Liver (tissue), 9 donors: ENCODE data around the gene ZXDC. TPM values are rescaled to one million over a fixed set of nuclear protein-coding genes. Genes with fewer than 3 reads are reported as not detected.

Experiments
- DNase-seq: peaks from one replicate; pipeline ENCODE4 v3.0.0-alpha.2; 2017; ENCODE audit warnings: low spot score
- H3K27ac ChIP-seq, 2 donors: one replicate each; pipeline ENCODE4 v1.7.0; 2013; ENCODE audit warnings: inconsistent platforms in 2 of 2, low read length in 2 of 2, control low read depth in 1 of 2, low read depth in 1 of 2, mild to moderate bottlenecking in 1 of 2
- H3K27me3 ChIP-seq, 4 donors: one replicate each; pipeline versions ENCODE4 v1.6.1 to v1.7.0; 2013; ENCODE audit warnings: low read length in 3 of 4, inconsistent platforms in 1 of 4, mild to moderate bottlenecking in 1 of 4, moderate library complexity in 1 of 4; ENCODE audit not compliant: control insufficient read depth in 4 of 4, insufficient read depth in 4 of 4
- H3K36me3 ChIP-seq, 4 donors: one replicate each; pipeline versions ENCODE4 v1.6.1 to v1.7.0; 2013; ENCODE audit warnings: low read length in 3 of 4, mild to moderate bottlenecking in 3 of 4, low read depth in 1 of 4, moderate library complexity in 1 of 4; ENCODE audit not compliant: control insufficient read depth in 4 of 4, insufficient read depth in 3 of 4
- H3K4me1 ChIP-seq, 4 donors: one replicate each; pipeline versions ENCODE4 v1.6.1 to v1.7.0; 2013; ENCODE audit warnings: low read length in 3 of 4, mild to moderate bottlenecking in 3 of 4, moderate library complexity in 1 of 4; ENCODE audit not compliant: control insufficient read depth in 4 of 4, insufficient read depth in 4 of 4
- H3K4me3 ChIP-seq, 3 donors: one replicate each; pipeline versions ENCODE4 v1.6.1 to v1.7.0; 2013; ENCODE audit warnings: low read length in 3 of 3, control low read depth in 1 of 3, low read depth in 1 of 3, mild to moderate bottlenecking in 1 of 3
- H3K9ac ChIP-seq, 2 donors: one replicate each; pipeline ENCODE4 v1.7.0; 2013; ENCODE audit warnings: low read length in 2 of 2, mild to moderate bottlenecking in 2 of 2, moderate library complexity in 2 of 2, control low read depth in 1 of 2, low read depth in 1 of 2
- H3K9me3 ChIP-seq, 4 donors: one replicate each; pipeline versions ENCODE4 v1.6.1 to v1.7.0; 2013; ENCODE audit warnings: low read length in 3 of 4; ENCODE audit not compliant: control insufficient read depth in 4 of 4
- CTCF ChIP-seq: fragments of 150-350 bp; IDR thresholded peaks from 2 replicates; pipeline ENCODE4 v1.5.1; 2017; ENCODE audit warnings: improper control_type of control experiment, low read depth, low read length; ENCODE audit not compliant: missing input control
- EGR1 ChIP-seq, 2 donors: IDR thresholded peaks; 2 replicates each; pipeline ENCODE4 v1.6.1; 2016 to 2018; ENCODE audit warnings: antibody characterized with exemption in 2 of 2, low read depth in 2 of 2
- FOXA1 ChIP-seq: IDR thresholded peaks from 2 replicates; pipeline ENCODE4 v1.6.1; 2016; ENCODE audit warnings: antibody characterized with exemption
- FOXA2 ChIP-seq: IDR thresholded peaks from 2 replicates; pipeline ENCODE4 v1.6.1; 2016; ENCODE audit warnings: antibody characterized with exemption
- HNF4A ChIP-seq, 2 donors: conservative IDR thresholded peaks; 2 replicates each; pipeline ENCODE4 v1.6.1; 2016; ENCODE audit warnings: antibody characterized with exemption in 2 of 2, mild to moderate bottlenecking in 2 of 2
- REST ChIP-seq: IDR thresholded peaks from 2 replicates; pipeline ENCODE4 v1.6.1; 2016; ENCODE audit warnings: antibody characterized with exemption, mild to moderate bottlenecking
- SP1 ChIP-seq: IDR thresholded peaks from 2 replicates; pipeline ENCODE4 v1.6.1; 2018; ENCODE audit warnings: antibody characterized with exemption, mild to moderate bottlenecking
- ZBTB33 ChIP-seq: IDR thresholded peaks from 2 replicates; pipeline ENCODE4 v1.6.1; 2016; ENCODE audit warnings: antibody characterized with exemption
- WGBS: extraction: QIAGEN DNeasy Blood & Tissue Kit; methylation state at CpG from one replicate; pipeline ENCODE4 v1.1.7; 2013; 5-methylcytosine and 5-hydroxymethylcytosine counted together
- polyA plus RNA-seq, 2 donors: library from polyadenylated mRNA; stranded (reverse) in 1 of 2; unstranded in 1 of 2; fragments of 200-250 nt in 1 of 2; fragments of >200 nt in 1 of 2; fragmentation: Nextera tagmentation in 1 of 2; extraction: Ambion mirVana in 1 of 2; gene quantifications; one replicate each; pipeline versions ENCODE4 v1.2.1 to v1.2.3, GENCODE V29; 2013 to 2015
- total RNA-seq, 2 donors: library from RNA; depleted of rRNA; stranded (reverse); fragments of >200 nt; gene quantifications; one replicate each; pipeline ENCODE4 v1.2.3, GENCODE V29; 2014
- donor health status: healthy.
- donor health status: healthy.
- donor health status: healthy.
- donor health status: healthy.
- donor health status: healthy.

The ZXDC gene
- total and polyA plus RNA-seq, 4 donors = 7.0 to 42.3 (median 13.9) TPM

GRCh38 chr3:126516152-126516935 is 40.7 kb upstream of the ZXDC start:
- Histone ChIP-seq H3K4me1 (peaks cover 23 to 81% (median 67%) of the 10 kb centered on the region in 4 donors), H3K9me3 (no peaks in the 10 kb centered on the region), H3K27ac (peak overlapping the region; percentile 69 to 87), H3K4me3 (peak overlapping the region; percentile 45 to 85 (median 73)), H3K9ac (peak overlapping the region in 1 of 2 donors; percentile 36), H3K27me3 (no peaks in the 10 kb centered on the region), H3K36me3 (no peaks in the 10 kb centered on the region)
- DNase-seq = no peak
- TF ChIP-seq HNF4A (conservative IDR thresholded peaks at IDR 0.05) (no peak), FOXA1 (no peak), REST (no peak), CTCF (no peak)
- WGBS = 48% methylated on average over 6 of the region's 6 CpGs

- Histone ChIP-seq H3K27ac (no peak overlapping the region), H3K4me1 (peaks cover 23 to 70% (median 62%) of the 10 kb centered on the region in 4 donors), H3K9ac (no peak overlapping the region), H3K36me3 (no peaks in the 10 kb centered on the region), H3K9me3 (no peaks in the 10 kb centered on the region), H3K27me3 (no peaks in the 10 kb centered on the region), H3K4me3 (no peak overlapping the region)
- no peak for DNase-seq
- TF ChIP-seq SP1 (no peak), CTCF (no peak), FOXA2 (no peak), REST (no peak), ZBTB33 (no peak), EGR1 (IDR thresholded peaks at IDR 0.05; ENCODE audit: low read depth in 2 of 2) (no peak), HNF4A (conservative IDR thresholded peaks at IDR 0.05) (no peak)
- WGBS = 54% methylated on average over 8 of the region's 8 CpGs
Observed at GRCh38 chr3:126515066-126515706, 39.5 kb upstream of the ZXDC start.
